Colonic mucosa (tissue), 4 donors: ENCODE measurements around the gene CORO6. TPM values are rescaled to one million over a fixed set of nuclear protein-coding genes. Genes with fewer than 3 reads are reported as not detected.

Experiments used
- DNase-seq: peaks from one replicate; pipeline ENCODE4 v3.0.0-alpha.2; 2020
- H3K27ac ChIP-seq: fragments of 200-600 bp; one replicate; pipeline ENCODE4 v1.8.0; 2021
- H3K27me3 ChIP-seq: fragments of 200-600 bp; one replicate; pipeline ENCODE4 v1.8.0; 2021
- H3K36me3 ChIP-seq: fragments of 200-600 bp; one replicate; pipeline ENCODE4 v1.8.0; 2021
- H3K4me1 ChIP-seq: fragments of 200-600 bp; one replicate; pipeline ENCODE4 v1.8.0; 2021; ENCODE audit warnings: mild to moderate bottlenecking
- H3K4me3 ChIP-seq: fragments of 200-600 bp; one replicate; pipeline ENCODE4 v1.8.0; 2021
- H3K9ac ChIP-seq, 2 donors: one replicate each; pipeline ENCODE4 v1.7.0; 2013; ENCODE audit warnings: control low read depth in 2 of 2, low read depth in 2 of 2, low read length in 2 of 2
- H3K9me3 ChIP-seq: fragments of 200-600 bp; one replicate; pipeline ENCODE4 v1.8.0; 2021
- CTCF ChIP-seq: fragments of 200-600 bp; IDR thresholded peaks from one replicate; pipeline ENCODE4 v1.8.0; 2022; ENCODE audit warnings: antibody characterized with exemption, mild to moderate bottlenecking
- intact Hi-C: fragments of 100-400 bp; cut with DNase I; formaldehyde crosslinking; loops from one replicate; pipeline ENCODE4 v1.14.1; 2022
- total RNA-seq, 2 donors: library from RNA; stranded (reverse); fragmentation: NEBNext Ultra II Directional in 1 of 2; extraction: Animal tissue kit (Norgen Biotek cat#: 25700) in 1 of 2; gene quantifications; one replicate each; pipeline ENCODE4 v1.2.1, GENCODE V29; 2021
- donor health status: healthy.
- donor health status: DM: no; HTN: no; CAD: no.
- donor health status: DM: no; HTN: no; CAD: no.

Gene CORO6
- total RNA-seq, 2 donors from 2014 or later, result 0.62 to 2.5 TPM

DNA sequence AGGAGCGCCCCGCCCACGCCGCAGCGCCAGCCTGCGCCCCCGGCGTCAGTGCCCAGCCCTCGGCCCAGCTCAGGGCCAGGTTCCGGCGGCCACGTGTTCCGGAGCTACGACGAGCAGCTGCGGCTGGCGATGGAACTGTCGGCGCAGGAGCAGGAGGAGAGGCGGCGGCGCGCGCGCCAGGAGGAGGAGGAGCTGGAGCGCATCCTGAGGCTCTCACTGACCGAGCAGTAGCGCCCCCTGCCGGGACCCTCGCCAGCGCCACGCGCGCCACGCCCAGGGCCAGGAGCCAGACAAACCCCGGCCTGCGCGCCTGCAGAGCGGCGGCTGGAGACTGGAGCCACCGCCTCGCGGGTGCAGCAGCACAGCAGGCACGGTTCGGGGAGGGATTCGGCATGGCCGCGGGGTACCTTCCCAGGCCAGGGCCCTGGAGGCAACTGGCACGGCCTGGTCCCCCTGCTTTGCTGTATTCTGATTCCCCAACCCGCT is 9.3 kb downstream of the CORO6 start:
- peaks cover 20% of the 10 kb centered on the region for H3K4me1 ChIP-seq
- DNase-seq, result peak; percentile 98

DNA sequence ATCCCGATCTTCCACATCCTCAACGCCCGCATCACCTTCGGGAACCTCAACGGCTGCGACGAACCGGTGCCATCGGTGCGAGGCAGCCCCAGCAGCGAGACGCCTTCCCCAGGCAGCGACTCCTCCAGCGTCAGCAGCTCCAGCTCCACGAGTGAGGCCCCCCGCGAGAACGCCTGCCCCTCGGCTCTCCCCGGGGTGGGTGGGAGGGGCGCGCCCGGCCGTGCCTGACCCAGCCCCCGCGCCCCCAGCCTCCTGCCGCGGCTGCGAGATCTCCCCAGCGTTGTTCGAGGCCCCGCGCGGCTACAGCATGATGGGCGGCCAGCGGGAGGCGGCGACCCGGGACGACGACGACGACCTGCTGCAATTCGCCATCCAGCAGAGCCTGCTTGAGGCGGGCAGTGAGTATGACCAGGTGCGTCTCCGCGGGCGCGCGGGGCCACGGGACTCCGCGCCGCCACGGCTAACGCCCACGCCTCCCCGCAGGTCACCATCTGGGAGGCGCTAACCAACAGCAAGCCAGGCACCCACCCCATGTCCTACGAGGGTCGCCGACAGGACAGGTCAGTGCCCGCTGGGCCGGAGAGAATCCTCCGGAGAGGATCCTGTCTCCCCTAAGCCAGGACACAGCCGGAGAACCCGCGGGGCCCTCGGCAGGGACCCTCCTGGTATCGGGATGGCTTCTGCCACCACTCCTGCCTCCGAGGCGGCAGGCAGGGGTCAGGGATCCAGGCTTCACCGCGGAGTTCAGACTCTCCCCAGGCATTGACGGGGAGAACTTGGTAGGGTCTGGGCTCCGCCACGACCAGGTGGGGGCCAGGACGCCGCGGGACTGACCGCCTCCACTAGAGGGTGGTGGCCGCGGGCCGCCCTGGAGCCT is 10.1 kb downstream of the CORO6 start:
- Histone ChIP-seq H3K9ac (no peak overlapping the region), H3K4me3 (peak overlapping the region; percentile 31), H3K27ac (no peak overlapping the region), H3K36me3 (no peaks in the 10 kb centered on the region), H3K27me3 (peaks cover 4% of the 10 kb centered on the region), H3K9me3 (no peaks in the 10 kb centered on the region), H3K4me1 (peaks cover 20% of the 10 kb centered on the region)
- no peak for TF ChIP-seq CTCF
- DNase-seq, result no peak
- intact Hi-C loops, result no loop called here

More for the DNA sequence above, 9.3 kb downstream of the CORO6 start:
- Histone ChIP-seq H3K27ac (no peak overlapping the region), H3K9me3 (no peaks in the 10 kb centered on the region), H3K4me3 (peak overlapping the region; percentile 31), H3K27me3 (peaks cover 4% of the 10 kb centered on the region), H3K36me3 (no peaks in the 10 kb centered on the region), H3K9ac (peak overlapping the region; percentile 26 to 37)
- intact Hi-C loops, result no loop called here
- peak; percentile 91 for TF ChIP-seq CTCF

GRCh38 chr17:29612094-29612403 is 10.7 kb downstream of the CORO6 start:
- Histone ChIP-seq H3K27ac (no peak overlapping the region), H3K27me3 (peaks cover 4% of the 10 kb centered on the region), H3K4me1 (peaks cover 14% of the 10 kb centered on the region), H3K9ac (no peak overlapping the region), H3K4me3 (no peak overlapping the region), H3K9me3 (no peaks in the 10 kb centered on the region), H3K36me3 (no peaks in the 10 kb centered on the region)
- intact Hi-C loops, result no loop called here
- DNase-seq, result no peak
- no peak for TF ChIP-seq CTCF

GRCh38 chr17:29611351-29612093 is 11.2 kb downstream of the CORO6 start:
- Histone ChIP-seq H3K27me3 (peaks cover 4% of the 10 kb centered on the region), H3K9me3 (no peaks in the 10 kb centered on the region), H3K9ac (no peak overlapping the region), H3K27ac (no peak overlapping the region), H3K4me3 (no peak overlapping the region), H3K4me1 (peaks cover 8% of the 10 kb centered on the region), H3K36me3 (no peaks in the 10 kb centered on the region)
- no peak for DNase-seq
- no peak for TF ChIP-seq CTCF
- intact Hi-C loops, result no loop called here

- H3K9me3 ChIP-seq, result no peaks in the 10 kb centered on the region
- H3K9ac ChIP-seq, result no peak overlapping the region
- no peak overlapping the region for H3K4me3 ChIP-seq
- intact Hi-C loops, result no loop called here
- no peaks in the 10 kb centered on the region for H3K27me3 ChIP-seq
- peaks cover 8% of the 10 kb centered on the region for H3K4me1 ChIP-seq
- no peaks in the 10 kb centered on the region for H3K36me3 ChIP-seq
- H3K27ac ChIP-seq, result no peak overlapping the region
- no peak for TF ChIP-seq CTCF
- DNase-seq, result no peak
These were observed 12.3 kb downstream of the CORO6 start for GRCh38 chr17:29610395-29610794.
